SK-MEL-5 (cell line): ENCODE measurements around the gene PRAMEF11. TPM values are rescaled to one million over a fixed set of nuclear protein-coding genes. Genes with fewer than 3 reads are reported as not detected.

Experiments
- DNase-seq: peaks from one replicate; pipeline ENCODE4 v3.0.0-alpha.2; 2016; ENCODE audit warnings: low read depth, low spot score
- in situ Hi-C: cut with HindIII; loops from 2 replicates; pipeline ENCODE4 v1.10.0; 2016; ENCODE audit warnings: low sequenced_read_pairs, high pct_unique_total_duplicates, low pct_unique_long_range_greater_than_20kb
- total RNA-seq: library from RNA; depleted of rRNA; stranded (reverse); fragments of >200 nt; shearing (Covaris generic); gene quantifications from 2 replicates; pipeline ENCODE4 v1.2.3, GENCODE V29; 2014; rRNA removed

Gene PRAMEF11
- total RNA-seq, 1 experiment from 2014 or later: not detected

GRCh38 chr1:12778061-12778460, 53.1 kb downstream of the PRAMEF11 start:
- in situ Hi-C loops: no loop called here
- DNase-seq: no peak

GRCh38 chr1:12776801-12777557, 54.2 kb downstream of the PRAMEF11 start:
- in situ Hi-C loops: no loop called here

GRCh38 chr1:12775443-12775842, 55.8 kb downstream of the PRAMEF11 start:
- in situ Hi-C loops: no loop called here
- DNase-seq: no peak

More at GRCh38 chr1:12776801-12777557, 54.2 kb downstream of the PRAMEF11 start:
- no peak for DNase-seq

- in situ Hi-C loops: no loop called here
- DNase-seq: no peak
These were observed 56.3 kb downstream of the PRAMEF11 start for GRCh38 chr1:12774801-12775345.

Other genes with a start within 250 kb of the PRAMEF11 start
- not detected in 2 replicates for gene DHRS3, start 213.2 kb downstream of the PRAMEF11 start, total RNA-seq
- gene AADACL4, start 187.3 kb downstream of the PRAMEF11 start, total RNA-seq: not detected in 2 replicates
- not detected in 2 replicates for gene AADACL3, start 115.3 kb downstream of the PRAMEF11 start, total RNA-seq
- not detected in 2 replicates for gene CFAP107, start 85.2 kb downstream of the PRAMEF11 start, total RNA-seq
- not detected in 2 replicates for gene PRAMEF12, start 57.7 kb downstream of the PRAMEF11 start, total RNA-seq
- not detected in 2 replicates for gene PRAMEF1, start 40.0 kb downstream of the PRAMEF11 start, total RNA-seq
- not detected in 2 replicates for gene HNRNPCL1, start 17.3 kb upstream of the PRAMEF11 start, total RNA-seq
- gene PRAMEF2, start 25.7 kb upstream of the PRAMEF11 start, total RNA-seq: not detected in 2 replicates
- not detected in 2 replicates for gene PRAMEF4, start 54.8 kb upstream of the PRAMEF11 start, total RNA-seq
- gene PRAMEF10, start 66.9 kb upstream of the PRAMEF11 start, total RNA-seq: not detected in 2 replicates
- not detected in 2 replicates for gene PRAMEF7, start 85.2 kb upstream of the PRAMEF11 start, total RNA-seq
- not detected in 2 replicates for gene PRAMEF6, start 116.2 kb upstream of the PRAMEF11 start, total RNA-seq
- not detected in 2 replicates for gene PRAMEF27, start 225.2 kb upstream of the PRAMEF11 start, total RNA-seq
- not detected in 2 replicates for gene HNRNPCL3, start 229.4 kb upstream of the PRAMEF11 start, total RNA-seq
- gene PRAMEF25, start 239.4 kb upstream of the PRAMEF11 start, total RNA-seq: not detected in 2 replicates